Measurements from ENCODE around the gene PER3.

Gene PER3

GRCh38 chr1:7827126-7827955 is 43.2 kb downstream of the PER3 start:
- no peak for ATAC-seq

GRCh38 chr1:7831458-7831857 is 47.4 kb downstream of the PER3 start:
- ATAC-seq = no peak
- TF ChIP-seq CSRNP3 (CRISPR knock-in tag; IDR thresholded peaks at IDR 0.05) (no peak), CREB5 (CRISPR knock-in tag; IDR thresholded peaks at IDR 0.05; ENCODE audit: low read depth) (no peak), BACH2 (CRISPR knock-in tag; IDR thresholded peaks at IDR 0.05; ENCODE audit: borderline replicate concordance) (no peak), ZC3H10 (CRISPR knock-in tag; IDR thresholded peaks at IDR 0.05) (no peak), CSDC2 (CRISPR knock-in tag; IDR thresholded peaks at IDR 0.05) (no peak), POU6F1 (CRISPR knock-in tag; IDR thresholded peaks at IDR 0.05; ENCODE audit: borderline replicate concordance, low read depth) (no peak), SNAI2 (CRISPR knock-in tag; IDR thresholded peaks at IDR 0.05) (no peak)

More at GRCh38 chr1:7827126-7827955, 43.2 kb downstream of the PER3 start:
- TF ChIP-seq ZNF70 (CRISPR knock-in tag; IDR thresholded peaks at IDR 0.05) = no peak
- TF ChIP-seq ZFP3 (CRISPR knock-in tag; IDR thresholded peaks at IDR 0.05) = no peak
- TF ChIP-seq PPARA (CRISPR knock-in tag; IDR thresholded peaks at IDR 0.05; ENCODE audit: borderline replicate concordance) = no peak
- TF ChIP-seq GLIS3 (CRISPR knock-in tag; IDR thresholded peaks at IDR 0.05) = no peak
- TF ChIP-seq ISL1 (CRISPR knock-in tag; IDR thresholded peaks at IDR 0.05) = no peak
- no peak for TF ChIP-seq TSHZ2 (CRISPR knock-in tag; IDR thresholded peaks at IDR 0.05)
- TF ChIP-seq TCF4 (CRISPR knock-in tag; IDR thresholded peaks at IDR 0.05; ENCODE audit: borderline replicate concordance) = no peak
- TF ChIP-seq BACH2 (CRISPR knock-in tag; IDR thresholded peaks at IDR 0.05; ENCODE audit: borderline replicate concordance) = no peak
- no peak for TF ChIP-seq ZNF565 (CRISPR knock-in tag; conservative IDR thresholded peaks at IDR 0.05; ENCODE audit: low read depth)
- no peak for TF ChIP-seq ZNF8 (CRISPR knock-in tag; IDR thresholded peaks at IDR 0.05)
- no peak for TF ChIP-seq ARNTL (CRISPR knock-in tag; IDR thresholded peaks at IDR 0.05; ENCODE audit: borderline replicate concordance, low read depth)
- TF ChIP-seq POU6F1 (CRISPR knock-in tag; IDR thresholded peaks at IDR 0.05; ENCODE audit: borderline replicate concordance, low read depth) = no peak
- TF ChIP-seq CSDC2 (CRISPR knock-in tag; IDR thresholded peaks at IDR 0.05) = no peak
- TF ChIP-seq TOX (CRISPR knock-in tag; IDR thresholded peaks at IDR 0.05; ENCODE audit: borderline replicate concordance) = no peak
- no peak for TF ChIP-seq ESRRG (CRISPR knock-in tag; IDR thresholded peaks at IDR 0.05)
- no peak for TF ChIP-seq CREB5 (CRISPR knock-in tag; IDR thresholded peaks at IDR 0.05; ENCODE audit: low read depth)
- TF ChIP-seq ZFP30 (CRISPR knock-in tag; IDR thresholded peaks at IDR 0.05) = no peak
- no peak for TF ChIP-seq ZC3H10 (CRISPR knock-in tag; IDR thresholded peaks at IDR 0.05)
